SW480 (cell line): ENCODE results near the gene HAS3.
"Not testable (repeated sequence)": the region's sequence is repeated elsewhere in the genome, so short reads cannot be mapped to it uniquely, and the experiment has no call there.

Experiments used
- DNase-seq: peaks from one replicate; pipeline ENCODE4 v3.0.0-alpha.2; 2016; ENCODE audit warnings: low spot score

Gene HAS3

GRCh38 chr16:69143116-69143515, 37.7 kb downstream of the HAS3 start:
- no peak for DNase-seq

DNA sequence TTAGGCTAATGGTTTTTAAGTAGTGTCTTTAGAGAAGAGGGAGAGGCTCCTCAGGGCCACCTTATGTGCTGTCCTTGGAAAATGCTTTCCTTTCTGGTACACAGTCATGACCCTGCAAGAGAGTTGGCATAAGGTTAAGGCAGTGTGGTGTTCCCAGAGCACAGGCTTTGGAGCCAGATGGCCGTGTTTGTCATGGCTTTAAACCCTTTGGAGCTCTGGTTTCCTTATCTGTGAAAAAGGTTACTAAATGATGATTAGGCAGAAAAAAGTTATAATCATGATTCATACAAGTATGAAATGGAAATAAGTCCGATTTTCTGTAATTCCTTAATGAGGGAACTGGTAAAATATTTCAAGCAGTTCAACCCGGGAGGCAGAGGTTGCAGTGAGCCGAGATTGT, 40.2 kb downstream of the HAS3 start:
- DNase-seq: no peak

- not testable (repeated sequence) for DNase-seq
Measured at GRCh38 chr16:69149621-69150020, 44.2 kb downstream of the HAS3 start.

DNA sequence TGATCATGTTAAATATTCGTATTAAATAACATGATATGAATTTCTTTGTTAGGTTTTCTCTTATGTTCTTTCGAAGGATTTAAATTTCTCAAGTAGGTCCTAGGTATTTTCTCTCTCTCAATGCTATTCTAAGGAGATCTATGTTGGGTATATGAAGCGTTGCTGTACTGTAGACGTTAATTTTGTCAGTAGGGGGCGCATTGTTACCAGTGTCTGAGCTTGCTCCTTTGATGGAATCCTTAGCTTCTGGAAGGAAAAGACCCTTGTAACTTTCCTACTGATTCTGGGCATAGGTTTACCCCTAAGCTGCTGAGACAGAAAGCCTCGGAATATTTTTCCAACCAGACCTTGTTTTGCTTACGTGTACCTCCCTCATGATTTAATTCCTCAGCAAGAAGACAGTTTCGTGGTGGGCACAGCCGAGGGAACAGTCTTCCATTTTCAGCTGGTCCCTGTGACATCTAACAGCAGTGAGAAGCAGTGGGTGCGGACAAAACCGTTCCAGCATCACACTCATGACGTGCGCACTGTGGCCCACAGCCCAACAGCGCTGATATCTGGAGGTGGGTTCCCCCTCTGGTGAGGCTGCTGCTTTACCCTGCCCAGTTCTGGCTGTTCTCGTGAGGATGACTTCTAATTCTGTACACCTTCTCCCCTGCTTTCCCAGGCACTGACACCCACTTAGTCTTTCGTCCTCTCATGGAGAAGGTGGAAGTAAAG, 44.9 kb downstream of the HAS3 start:
- peak; percentile 52 for DNase-seq

GRCh38 chr16:69157196-69157595, 51.7 kb downstream of the HAS3 start:
- no peak for DNase-seq

- no peak for DNase-seq
Measured at GRCh38 chr16:69160192-69160591, 54.7 kb downstream of the HAS3 start.

DNA sequence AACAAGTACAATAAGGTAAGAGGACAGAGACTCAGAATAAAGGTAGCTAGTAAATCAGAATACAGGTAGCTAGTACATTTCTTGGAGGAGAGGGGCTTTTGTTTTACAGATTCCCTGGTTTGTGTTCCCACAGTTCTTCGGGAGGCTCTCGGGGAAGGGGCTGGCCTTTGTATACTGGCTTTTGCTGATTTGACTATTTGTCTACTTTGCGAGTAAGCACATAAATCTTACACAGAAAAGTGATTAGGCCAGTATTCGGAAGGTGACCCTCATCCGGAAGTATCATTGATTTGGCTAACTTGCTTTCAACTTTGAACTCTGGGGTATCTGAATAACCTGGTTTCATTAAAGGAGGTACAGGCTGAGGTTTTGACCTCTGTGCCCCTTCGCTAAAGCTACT, 60.1 kb downstream of the HAS3 start:
- DNase-seq: no peak

DNA sequence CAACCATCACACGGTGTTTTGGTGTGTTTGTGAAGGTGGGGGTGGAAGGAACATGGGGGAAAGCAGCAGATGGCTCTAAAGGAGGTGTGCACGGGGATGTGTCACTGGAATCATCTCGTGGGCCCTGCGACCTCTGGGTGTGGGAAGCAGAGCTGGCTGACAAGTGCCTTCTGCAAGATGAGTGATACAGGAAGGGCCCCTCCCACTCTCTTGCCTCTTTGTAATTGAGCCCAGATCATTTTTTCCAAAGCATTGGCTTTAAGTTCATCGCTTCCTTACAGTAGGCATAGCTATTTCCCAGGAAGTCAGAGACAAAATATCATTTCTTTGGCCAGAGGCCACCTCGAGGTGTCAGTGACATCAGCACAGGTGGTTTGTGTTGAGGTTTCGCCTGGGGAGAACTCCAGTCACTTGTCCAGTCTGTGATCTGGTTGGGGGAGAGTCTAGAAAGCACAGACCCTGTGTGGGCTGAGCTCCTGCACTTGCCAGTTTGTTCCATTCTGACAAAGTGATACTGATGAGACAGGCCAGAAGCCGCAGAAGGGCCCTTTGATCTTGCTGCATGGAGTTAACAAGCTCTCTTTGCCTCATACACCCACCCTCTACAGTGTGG, 60.9 kb downstream of the HAS3 start:
- peak; percentile 75 for DNase-seq

GRCh38 chr16:69166946-69167930, 61.8 kb downstream of the HAS3 start:
- DNase-seq: peak; percentile 62
